ACC112 (cell line): ENCODE results near the gene SPATA13.
"Not testable (repeated sequence)": the region's sequence is repeated elsewhere in the genome, so short reads cannot be mapped to it uniquely, and the experiment has no call there.

Experiments used
- H2AFZ ChIP-seq: fragments of 200-600 bp; sonication (generic); one replicate; pipeline ENCODE4 v1.6.0; 2017; ENCODE audit warnings: antibody characterized with exemption, low read length; ENCODE audit not compliant: unreplicated experiment
- H3K27ac ChIP-seq: fragments of 200-600 bp; sonication (generic); 2 replicates; pipeline ENCODE4 v1.5.1; 2014; ENCODE audit warnings: low read depth, mild to moderate bottlenecking, antibody characterized with exemption, low read length, moderate library complexity
- H3K27me3 ChIP-seq: fragments of 200-600 bp; sonication (generic); 2 replicates; pipeline ENCODE4 v1.6.1; 2014; ENCODE audit warnings: mild to moderate bottlenecking, antibody characterized with exemption, low read length, moderate library complexity, mixed read lengths; ENCODE audit not compliant: insufficient read depth
- H3K36me3 ChIP-seq: fragments of 200-600 bp; sonication (generic); 2 replicates; pipeline ENCODE4 v1.6.1; 2016; ENCODE audit warnings: mild to moderate bottlenecking, antibody characterized with exemption, low read length, moderate library complexity, mixed read lengths; ENCODE audit not compliant: insufficient read depth
- H3K4me1 ChIP-seq: fragments of 200-600 bp; sonication (generic); one replicate; pipeline ENCODE4 v1.6.1; 2016; ENCODE audit warnings: low read length, mixed read lengths; ENCODE audit not compliant: insufficient read depth, unreplicated experiment, control insufficient read depth
- H3K4me3 ChIP-seq: fragments of 200-600 bp; sonication (generic); 2 replicates; pipeline ENCODE4 v1.5.1; 2014; ENCODE audit warnings: mild to moderate bottlenecking, low read depth, low read length
- H3K79me2 ChIP-seq: fragments of 200-600 bp; sonication (generic); one replicate; pipeline ENCODE4 v1.6.0; 2016; ENCODE audit warnings: low read length; ENCODE audit not compliant: control insufficient read depth, unreplicated experiment, insufficient read depth

Gene SPATA13

DNA sequence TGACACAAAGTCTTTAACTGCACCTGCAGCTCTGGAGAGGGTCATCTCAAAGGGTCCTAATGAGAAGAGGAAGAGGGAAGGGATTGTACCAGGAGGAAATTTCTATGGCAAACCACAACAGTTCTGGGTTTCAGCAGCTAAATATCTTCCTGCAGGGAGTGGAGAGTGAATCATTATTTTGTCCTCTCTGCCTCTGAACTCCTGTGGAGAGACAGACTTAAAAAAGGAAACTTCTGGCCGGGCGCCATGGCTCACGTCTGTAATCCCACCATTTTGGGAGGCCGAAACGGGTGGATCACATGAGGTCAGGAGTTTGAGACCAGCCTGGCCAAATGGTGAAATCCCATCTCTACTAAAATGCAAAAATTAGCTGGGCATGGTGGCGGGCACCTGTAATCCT, 132.0 kb downstream of the SPATA13 start:
- Histone ChIP-seq H3K27me3 (no peaks in the 10 kb centered on the region), H3K79me2 (no peaks in the 10 kb centered on the region), H2AFZ (no peak overlapping the region), H3K4me1 (no peaks in the 10 kb centered on the region), H3K36me3 (no peaks in the 10 kb centered on the region), H3K27ac (no peak overlapping the region), H3K4me3 (no peak overlapping the region)

DNA sequence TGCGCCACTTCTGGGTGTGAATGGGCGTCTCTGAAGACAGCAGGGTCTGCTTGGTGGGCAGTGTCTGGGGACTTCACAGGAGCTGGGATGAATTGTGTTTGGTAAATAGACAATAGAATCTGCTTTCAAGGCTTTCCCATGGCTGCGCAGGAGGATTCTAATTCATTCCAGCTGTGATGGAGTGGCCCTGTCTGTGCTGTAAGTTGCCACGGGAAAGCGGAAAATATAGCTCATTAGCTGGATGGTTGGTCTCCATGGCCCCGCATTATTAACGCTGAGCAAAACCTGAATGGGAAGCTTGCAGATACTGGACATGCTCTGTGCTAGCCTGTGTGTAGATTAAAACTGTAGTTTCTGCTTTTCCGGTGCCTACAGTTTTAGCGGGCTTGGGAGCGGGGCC, 133.2 kb downstream of the SPATA13 start:
- Histone ChIP-seq H2AFZ (no peak overlapping the region), H3K4me1 (no peaks in the 10 kb centered on the region), H3K27me3 (no peaks in the 10 kb centered on the region), H3K4me3 (no peak overlapping the region), H3K36me3 (no peaks in the 10 kb centered on the region), H3K27ac (no peak overlapping the region), H3K79me2 (no peaks in the 10 kb centered on the region)

DNA sequence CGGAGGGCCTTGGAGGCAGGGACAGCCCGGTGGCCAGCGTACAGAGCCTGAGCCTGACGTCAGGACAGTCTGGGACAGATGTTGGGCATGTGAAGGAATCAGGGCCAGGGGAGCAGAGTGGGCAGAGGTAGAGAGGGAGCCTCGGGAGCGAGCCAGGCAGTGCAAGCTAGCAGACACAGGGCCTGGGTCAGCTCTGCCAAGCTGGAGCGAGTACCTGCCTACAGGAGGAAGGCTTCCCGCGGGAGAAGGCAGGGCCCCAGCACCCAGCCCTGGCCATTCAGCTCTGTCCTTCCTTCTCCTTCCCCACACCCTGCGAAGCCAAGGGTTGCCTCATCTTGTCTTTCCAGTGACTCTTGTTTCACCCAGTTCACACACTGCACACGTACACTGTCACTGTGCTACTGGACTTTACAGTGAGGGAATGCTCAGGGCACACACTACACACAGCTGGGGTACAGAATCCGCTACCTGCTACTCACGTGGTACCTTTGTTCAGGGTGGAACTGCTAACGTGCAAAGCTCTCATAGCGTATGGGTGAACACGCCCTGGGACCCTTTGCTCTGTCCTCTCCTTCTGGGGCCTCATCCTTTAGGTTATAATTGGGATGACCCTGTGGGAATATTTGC, 139.1 kb downstream of the SPATA13 start:
- Histone ChIP-seq H3K79me2 (no peaks in the 10 kb centered on the region), H3K36me3 (no peaks in the 10 kb centered on the region), H3K27ac (no peak overlapping the region), H2AFZ (no peak overlapping the region), H3K4me1 (no peaks in the 10 kb centered on the region), H3K4me3 (no peak overlapping the region), H3K27me3 (no peaks in the 10 kb centered on the region)

DNA sequence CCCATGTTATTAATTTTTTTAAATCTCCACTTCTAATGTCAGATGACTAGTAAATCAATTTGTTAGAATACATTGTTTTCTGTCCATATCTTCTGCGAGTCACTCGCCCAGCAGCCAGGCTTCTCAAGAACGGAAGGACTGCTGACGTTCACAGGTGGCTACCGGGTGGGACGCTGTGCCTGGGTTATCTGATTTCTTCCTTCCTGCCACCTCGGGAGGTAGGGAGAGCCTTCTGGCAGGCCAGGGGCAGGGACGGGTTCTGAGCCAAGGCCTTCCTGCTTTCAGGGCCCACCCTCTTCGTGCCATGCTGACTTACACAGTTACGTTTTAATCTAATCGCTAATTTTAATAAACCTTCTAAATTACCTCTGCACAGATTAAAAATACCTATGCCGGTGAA, 140.9 kb downstream of the SPATA13 start:
- H3K27ac ChIP-seq: no peak overlapping the region
- H3K4me1 ChIP-seq: peaks cover 3% of the 10 kb centered on the region
- no peaks in the 10 kb centered on the region for H3K36me3 ChIP-seq
- H2AFZ ChIP-seq: no peak overlapping the region
- no peaks in the 10 kb centered on the region for H3K79me2 ChIP-seq
- H3K4me3 ChIP-seq: no peak overlapping the region
- no peaks in the 10 kb centered on the region for H3K27me3 ChIP-seq

DNA sequence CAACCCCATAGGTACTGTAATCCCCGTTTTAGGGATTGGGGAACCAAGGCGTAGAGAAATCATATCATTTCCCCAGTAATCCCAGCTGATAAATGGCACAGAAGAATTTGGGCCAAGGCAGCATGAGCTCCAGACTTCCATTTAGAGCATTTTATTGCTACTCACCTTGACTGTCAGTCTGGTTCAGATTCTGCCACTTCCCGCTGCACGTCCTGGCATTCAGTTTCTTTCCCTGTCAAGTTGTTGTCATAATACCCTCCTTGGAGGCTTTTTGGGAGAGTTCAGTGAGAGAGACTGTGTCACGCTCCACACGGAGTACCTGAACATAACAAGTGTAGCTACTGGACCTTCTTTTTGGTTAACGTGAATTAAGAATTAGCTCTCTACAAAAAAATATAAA, 141.4 kb downstream of the SPATA13 start:
- Histone ChIP-seq H3K4me1 (peaks cover 4% of the 10 kb centered on the region), H3K27ac (no peak overlapping the region), H3K4me3 (no peak overlapping the region), H3K36me3 (no peaks in the 10 kb centered on the region), H2AFZ (no peak overlapping the region), H3K27me3 (no peaks in the 10 kb centered on the region), H3K79me2 (no peaks in the 10 kb centered on the region)

DNA sequence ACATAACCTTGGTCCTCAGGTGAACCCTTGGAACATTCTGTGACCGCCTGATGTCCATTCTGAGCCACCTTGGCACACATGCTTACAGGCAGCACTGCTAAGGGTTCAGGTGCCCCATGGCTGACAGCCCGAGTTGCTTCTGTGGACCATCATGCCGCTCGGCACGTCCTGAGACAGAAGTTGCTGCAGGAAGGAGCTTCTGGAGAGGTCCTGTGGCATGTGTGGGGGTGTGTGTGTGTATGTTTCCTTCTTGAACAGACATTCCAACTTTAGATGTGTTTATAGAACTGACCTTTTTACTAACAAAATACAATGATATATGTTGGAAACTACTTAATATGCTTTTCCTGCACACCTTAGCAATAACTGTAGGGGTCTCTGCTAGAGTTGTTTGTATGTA, 144.1 kb downstream of the SPATA13 start:
- Histone ChIP-seq H3K4me1 (peaks cover 4% of the 10 kb centered on the region), H3K27me3 (no peaks in the 10 kb centered on the region), H3K27ac (no peak overlapping the region), H3K79me2 (no peaks in the 10 kb centered on the region), H2AFZ (no peak overlapping the region), H3K36me3 (no peaks in the 10 kb centered on the region), H3K4me3 (no peak overlapping the region)

DNA sequence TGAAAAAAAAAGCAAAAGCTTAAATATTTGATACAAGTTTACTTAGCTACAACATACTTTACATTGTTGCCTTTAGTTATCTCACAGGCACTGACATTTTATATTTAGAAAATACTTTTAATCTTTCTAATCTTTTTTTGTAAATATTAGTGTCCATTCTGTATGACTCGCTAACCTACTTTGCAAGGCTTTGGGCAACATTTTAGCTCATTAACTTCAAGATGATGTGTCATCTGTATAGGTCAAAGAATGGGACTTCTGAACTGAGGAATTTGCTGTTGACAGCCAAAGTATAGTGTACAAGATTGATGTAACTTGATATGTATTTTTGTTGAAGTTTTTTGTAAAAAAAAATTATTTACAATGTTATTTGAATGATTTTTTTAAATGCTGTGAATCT, 146.1 kb downstream of the SPATA13 start:
- Histone ChIP-seq H3K4me1 (peaks cover 4% of the 10 kb centered on the region), H3K27ac (no peak overlapping the region), H2AFZ (no peak overlapping the region), H3K79me2 (no peaks in the 10 kb centered on the region), H3K27me3 (no peaks in the 10 kb centered on the region), H3K36me3 (no peaks in the 10 kb centered on the region), H3K4me3 (no peak overlapping the region)

DNA sequence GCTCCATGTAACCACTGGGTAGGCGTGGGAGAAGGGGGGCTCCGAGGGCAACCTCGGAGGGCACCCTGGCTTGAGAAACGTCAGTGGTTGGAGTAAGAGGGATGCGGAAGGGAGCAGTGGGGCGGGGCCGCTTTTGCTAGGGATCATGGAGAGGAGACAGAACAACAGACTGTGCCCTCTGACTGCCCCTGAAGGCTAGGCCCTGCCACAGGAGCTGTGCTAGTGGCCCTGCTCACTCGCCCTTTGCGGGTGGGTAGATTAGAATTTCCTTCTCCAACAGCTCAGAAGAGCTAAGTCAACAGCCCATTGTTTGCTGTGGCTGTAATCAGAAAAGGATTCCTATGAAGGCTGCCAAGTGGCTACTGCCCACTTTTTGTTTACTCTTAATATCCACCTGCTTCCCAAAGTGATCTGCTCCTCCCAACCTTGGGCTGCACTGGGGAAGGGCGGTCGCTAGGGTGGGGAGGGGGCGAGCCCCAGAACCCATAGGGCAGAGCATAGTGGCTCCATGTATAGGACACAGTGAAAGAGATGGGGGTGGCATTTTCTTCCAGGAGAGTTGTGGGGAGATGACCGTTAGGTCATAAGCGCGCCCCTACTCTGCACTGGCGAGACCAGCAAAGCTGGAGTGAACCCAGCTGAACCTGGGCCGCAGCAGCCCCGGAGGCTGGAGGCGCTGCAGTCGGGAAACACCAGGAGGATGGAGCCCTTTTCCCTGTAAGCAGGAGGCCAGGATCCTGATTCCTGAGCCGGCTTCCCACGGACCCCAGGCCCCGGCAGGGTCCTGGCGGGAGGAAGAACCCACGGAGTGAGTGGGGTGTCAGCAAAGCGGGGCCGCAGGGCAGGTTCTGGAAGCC, 146.9 kb downstream of the SPATA13 start:
- H3K27me3 ChIP-seq: no peaks in the 10 kb centered on the region
- H3K4me3 ChIP-seq: no peak overlapping the region

DNA sequence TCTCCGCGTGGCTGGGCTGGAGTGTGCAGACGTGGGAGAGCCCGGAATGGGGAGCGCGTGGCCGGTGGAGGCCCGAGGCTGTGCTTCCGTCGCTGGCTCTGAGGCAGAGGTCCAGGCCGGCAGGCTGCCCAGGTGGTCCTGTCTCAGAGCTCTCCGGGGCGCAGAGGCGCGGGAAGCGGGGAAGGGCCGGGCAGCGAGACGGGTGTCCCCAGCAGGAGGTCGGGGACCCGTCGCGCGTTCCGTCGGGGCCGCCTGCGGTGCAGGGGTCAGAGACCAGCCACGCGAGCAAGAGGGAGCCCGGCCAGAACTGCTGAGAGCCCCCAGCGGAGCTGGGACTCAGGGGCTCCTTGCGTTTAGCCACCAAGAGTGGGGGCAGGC, 147.5 kb downstream of the SPATA13 start:
- no peaks in the 10 kb centered on the region for H3K79me2 ChIP-seq
- no peak overlapping the region for H2AFZ ChIP-seq
- H3K36me3 ChIP-seq: no peaks in the 10 kb centered on the region
- H3K27ac ChIP-seq: no peak overlapping the region
- H3K4me1 ChIP-seq: peaks cover 4% of the 10 kb centered on the region
- no peaks in the 10 kb centered on the region for H3K27me3 ChIP-seq
- H3K4me3 ChIP-seq: no peak overlapping the region

More for the DNA sequence above, 146.9 kb downstream of the SPATA13 start:
- peaks cover 4% of the 10 kb centered on the region for H3K4me1 ChIP-seq
- no peaks in the 10 kb centered on the region for H3K36me3 ChIP-seq
- H3K79me2 ChIP-seq: no peaks in the 10 kb centered on the region
- no peak overlapping the region for H3K27ac ChIP-seq
- no peak overlapping the region for H2AFZ ChIP-seq

DNA sequence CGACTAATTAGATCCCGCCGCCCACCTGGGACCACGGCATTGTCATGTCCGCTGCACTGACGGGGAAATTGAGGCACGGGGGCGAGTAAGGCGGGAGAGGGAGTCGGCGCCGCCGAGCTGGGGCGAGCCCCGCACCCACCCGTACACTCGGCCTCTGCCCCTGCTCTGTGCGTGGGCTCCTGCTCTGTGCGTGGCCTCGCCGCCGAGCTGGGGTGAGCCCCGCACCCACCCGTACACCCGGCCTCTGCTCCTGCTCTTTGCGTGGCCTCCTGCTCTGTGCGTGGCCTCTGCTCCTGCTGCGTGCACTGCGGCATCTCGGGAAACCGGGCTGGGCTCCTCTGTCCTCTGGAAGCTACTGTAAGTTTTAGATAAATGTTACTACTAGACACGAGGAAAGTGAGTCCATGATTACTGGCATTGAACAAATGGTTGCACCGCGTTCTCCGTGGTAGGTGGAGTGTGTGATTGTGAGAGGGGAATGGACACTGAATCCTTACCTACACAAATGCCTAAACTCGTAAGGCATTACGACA, 148.0 kb downstream of the SPATA13 start:
- Histone ChIP-seq H3K4me3 (no peak overlapping the region), H2AFZ (no peak overlapping the region), H3K4me1 (peaks cover 4% of the 10 kb centered on the region), H3K79me2 (no peaks in the 10 kb centered on the region), H3K27ac (no peak overlapping the region), H3K36me3 (no peaks in the 10 kb centered on the region), H3K27me3 (no peaks in the 10 kb centered on the region)

DNA sequence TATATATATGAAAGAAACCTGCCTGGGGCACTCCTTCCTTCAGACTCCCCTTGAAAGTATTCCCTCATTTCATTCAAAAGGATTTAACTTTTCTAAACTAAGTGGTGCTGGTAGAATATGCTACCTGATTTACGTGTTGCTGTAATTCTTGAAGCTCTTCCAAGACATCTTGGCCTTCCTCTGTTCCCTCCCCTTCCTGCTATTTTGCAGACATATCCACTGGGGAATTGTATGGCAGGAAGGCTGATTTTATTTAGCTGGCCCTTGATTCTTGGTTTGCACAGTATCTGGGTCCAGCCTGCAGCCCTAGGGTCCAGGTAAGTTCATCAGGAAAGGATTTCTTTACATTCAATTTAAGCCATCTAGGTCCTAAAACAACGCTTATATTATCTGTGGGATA, 148.8 kb downstream of the SPATA13 start, which contains the start of gene C1QTNF9:
TSS of gene C1QTNF9 (plus strand) at position 281 of the 400 bp plus-strand sequence. CDS start 6,424 bp downstream, outside the sequence.
- not testable (repeated sequence) for H2AFZ ChIP-seq, H3K36me3 ChIP-seq

More for the DNA sequence above, 148.8 kb downstream of the SPATA13 start, which contains the start of gene C1QTNF9:
- H3K27me3 ChIP-seq, H3K27ac ChIP-seq, H3K4me1 ChIP-seq, H3K79me2 ChIP-seq, H3K4me3 ChIP-seq: not testable (repeated sequence)
